ENCODE data around the gene HOXA3. TPM values are rescaled to one million over a fixed set of nuclear protein-coding genes. Genes with fewer than 3 reads are reported as not detected.

HOXA3 gene
- polyA plus RNA-seq, 4 donors, result 32.6 to 44.4 (median 39.4) TPM

- DNase-seq (ENCODE audit: low read depth in 4 of 4, low spot score in 3 of 4), result no peak
Measured at GRCh38 chr7:27168265-27168947, 16.0 kb upstream of the HOXA3 start.

DNA sequence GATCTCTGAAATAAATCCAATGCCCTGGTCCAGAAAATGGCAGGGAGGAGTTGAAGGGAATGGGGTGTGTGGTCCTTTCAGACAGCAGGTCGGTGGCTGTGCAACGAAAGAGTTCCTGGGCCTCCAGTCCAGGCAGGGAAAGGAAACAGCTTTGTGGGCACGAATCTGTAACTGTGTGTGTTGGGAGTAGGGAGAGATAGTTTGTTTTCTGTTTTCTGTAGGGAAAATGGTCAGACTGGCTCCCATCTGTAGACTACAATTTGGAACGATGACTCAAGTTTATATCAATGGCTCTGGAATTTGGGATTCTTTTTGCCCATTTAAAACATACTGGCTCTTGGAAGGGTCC, 15.5 kb upstream of the HOXA3 start:
- DNase-seq (ENCODE audit: low read depth in 4 of 4, low spot score in 3 of 4), result no peak

- no peak for DNase-seq (ENCODE audit: low read depth in 4 of 4, low spot score in 3 of 4)
Measured at GRCh38 chr7:27166531-27167505, 14.4 kb upstream of the HOXA3 start.

GRCh38 chr7:27165996-27166530, 13.7 kb upstream of the HOXA3 start:
- peak in 2 of 4 donors; percentile 77 to 80 for DNase-seq (ENCODE audit: low read depth in 4 of 4, low spot score in 3 of 4)

- DNase-seq (ENCODE audit: low read depth in 4 of 4, low spot score in 3 of 4), result peak in 3 of 4 donors; percentile 83 to 90 (median 87)
Measured at GRCh38 chr7:27165089-27165995, 13.0 kb upstream of the HOXA3 start, which contains the start of gene HOXA9. HOXA9 (minus strand) TSS chr7:27165537; CDS start chr7:27165457, 80 bp downstream.

DNA sequence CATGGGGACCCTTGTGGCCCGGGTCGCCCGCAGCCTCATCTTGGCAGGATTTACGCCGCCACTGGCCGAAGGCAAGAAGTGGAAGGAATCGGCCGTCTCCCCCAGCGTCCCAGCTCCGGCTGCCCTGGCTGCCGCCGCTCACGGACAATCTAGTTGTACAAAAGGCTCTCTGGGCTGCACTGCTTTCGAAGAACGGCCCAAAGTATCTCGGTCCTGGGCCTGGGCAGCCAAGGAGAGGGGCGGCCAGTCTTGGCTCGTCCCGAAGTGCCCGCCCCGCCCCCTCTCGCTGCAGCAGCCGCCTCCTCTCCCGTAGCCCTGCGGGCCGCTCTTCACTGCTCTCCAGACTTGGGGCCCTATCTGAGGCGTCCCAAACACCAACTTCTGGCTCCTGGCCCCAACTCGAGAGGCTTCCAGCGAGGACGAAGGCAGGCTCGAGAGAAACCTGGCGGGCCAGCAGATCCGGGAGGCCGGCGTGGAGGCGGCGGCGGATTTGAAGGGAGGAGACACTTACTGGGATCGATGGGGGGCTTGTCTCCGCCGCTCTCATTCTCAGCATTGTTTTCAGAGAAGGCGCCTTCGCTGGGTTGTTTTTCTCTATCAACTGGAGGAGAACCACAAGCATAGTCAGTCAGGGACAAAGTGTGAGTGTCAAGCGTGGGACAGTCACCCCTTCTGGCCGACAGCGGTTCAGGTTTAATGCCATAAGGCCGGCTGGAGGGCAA, 12.1 kb upstream of the HOXA3 start:
- DNase-seq (ENCODE audit: low read depth in 4 of 4, low spot score in 3 of 4), result no peak

DNA sequence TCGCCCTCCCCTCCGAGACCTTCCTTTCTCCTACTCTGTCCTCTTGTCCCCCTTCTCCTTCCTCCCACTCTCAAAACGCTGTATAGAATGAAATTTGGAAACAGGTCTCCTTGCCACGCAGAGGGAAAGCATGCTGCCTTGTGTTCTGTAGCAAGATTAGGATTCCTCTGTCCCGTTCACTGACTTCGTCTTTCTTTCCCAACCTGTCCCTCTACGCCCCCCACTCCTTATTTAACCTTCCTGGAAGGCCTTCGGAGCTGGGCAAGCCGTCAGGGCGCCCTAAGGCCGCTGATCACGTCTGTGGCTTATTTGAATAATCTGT, 11.6 kb upstream of the HOXA3 start:
- DNase-seq (ENCODE audit: low read depth in 4 of 4, low spot score in 3 of 4), result no peak

DNA sequence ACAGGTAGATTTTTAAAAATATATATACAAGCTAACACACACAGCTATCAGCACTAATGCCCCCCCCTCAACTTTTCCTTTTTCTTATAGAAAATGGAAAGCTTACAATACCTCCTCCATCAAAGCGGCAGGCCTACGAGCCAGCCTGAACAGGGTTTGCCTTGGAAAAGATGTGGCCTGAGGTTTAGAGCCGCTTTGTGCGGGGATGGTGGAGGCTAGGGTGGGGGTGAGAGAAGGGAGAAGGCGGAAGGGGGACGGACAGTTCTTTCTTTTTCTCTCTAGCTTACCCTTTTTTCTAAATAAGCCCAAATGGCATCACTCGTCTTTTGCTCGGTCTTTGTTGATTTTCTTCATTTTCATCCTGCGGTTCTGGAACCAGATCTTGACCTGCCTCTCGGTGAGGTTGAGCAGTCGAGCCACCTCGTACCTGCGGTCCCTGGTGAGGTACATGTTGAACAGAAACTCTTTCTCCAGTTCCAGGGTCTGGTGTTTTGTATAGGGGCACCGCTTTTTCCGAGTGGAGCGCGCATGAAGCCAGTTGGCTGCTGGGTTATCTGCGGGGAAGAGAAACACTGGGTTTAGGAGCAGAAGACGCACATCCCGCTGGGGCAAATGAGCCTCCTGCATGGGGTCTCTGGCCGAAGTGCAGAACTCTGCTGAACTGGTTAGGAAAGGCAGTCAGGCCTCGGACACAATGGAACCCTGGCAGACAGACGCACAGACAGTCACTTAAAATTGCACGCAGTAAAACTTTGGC, 11.1 kb upstream of the HOXA3 start:
- DNase-seq (ENCODE audit: low read depth in 4 of 4, low spot score in 3 of 4), result no peak

DNA sequence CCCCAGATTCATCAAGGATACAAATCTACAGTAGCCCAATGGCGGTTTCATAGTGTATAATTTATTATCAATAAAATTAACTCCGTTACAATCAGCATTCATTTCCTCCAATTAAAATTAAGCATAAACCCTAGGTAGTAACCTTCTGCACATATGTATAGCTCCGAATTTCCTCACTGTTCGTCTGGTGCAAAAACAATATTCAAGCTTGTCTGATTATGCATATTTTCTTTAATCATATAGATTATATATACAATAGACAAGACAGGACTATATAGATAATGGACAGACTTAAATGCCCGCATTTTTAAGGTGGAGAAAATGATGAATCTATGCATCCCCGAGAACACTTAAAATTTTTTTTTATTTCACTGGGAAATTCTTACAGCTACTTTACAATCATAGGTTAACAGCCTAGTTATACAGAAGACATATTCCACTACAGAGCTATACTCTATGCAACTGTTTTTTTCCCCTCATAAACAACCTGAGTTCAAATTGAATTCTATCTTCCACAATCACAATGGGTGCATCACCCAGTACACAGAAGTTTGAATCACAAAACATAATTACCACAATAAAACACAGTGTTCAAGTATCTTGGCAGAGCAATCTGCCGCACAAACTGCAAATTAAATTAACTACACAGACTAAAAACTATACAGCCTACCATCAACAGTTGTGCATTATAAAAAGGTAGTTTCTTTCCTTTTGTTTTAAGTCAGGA, 10.3 kb upstream of the HOXA3 start:
- DNase-seq (ENCODE audit: low read depth in 4 of 4, low spot score in 3 of 4), result no peak

DNA sequence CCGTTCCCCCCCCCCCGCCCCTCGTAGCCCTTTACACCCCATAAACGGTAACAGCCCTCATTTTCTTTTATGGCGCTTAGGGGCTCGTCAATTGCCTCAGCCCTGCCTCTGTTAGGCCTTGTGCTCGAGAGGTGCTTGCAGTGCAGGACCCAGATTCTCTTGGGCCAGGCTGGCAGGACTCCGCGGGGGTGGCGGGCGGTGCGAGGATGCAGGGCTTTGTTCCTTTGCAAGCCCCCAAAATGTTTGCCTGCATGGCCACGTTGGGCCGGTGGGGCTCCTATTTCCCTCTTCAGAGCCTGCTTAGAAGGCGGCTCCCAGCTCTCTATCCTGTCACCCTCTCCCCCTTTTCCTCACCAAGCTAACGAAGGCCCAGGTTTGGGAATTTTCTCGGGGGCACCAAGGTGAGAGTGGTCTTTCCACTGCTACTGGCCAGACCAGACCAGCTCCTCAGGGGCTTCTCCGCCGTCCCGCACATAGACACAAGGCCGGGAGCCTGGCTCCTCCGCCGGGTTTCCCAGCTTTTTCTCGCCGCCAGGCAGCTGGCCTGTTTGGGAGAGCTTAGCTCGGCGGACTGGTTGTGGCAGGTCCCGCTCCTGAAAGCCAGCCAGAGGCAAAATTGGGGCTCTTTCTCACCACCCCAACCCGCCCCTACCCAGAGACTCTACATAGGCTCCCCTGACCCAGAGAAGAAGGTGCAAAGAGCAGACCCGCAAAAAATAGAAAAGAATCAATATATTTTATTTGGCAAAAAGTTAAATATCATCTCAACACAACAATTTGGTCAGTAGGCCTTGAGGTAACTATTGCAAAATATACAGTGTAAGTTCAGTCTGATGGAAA, 9.6 kb upstream of the HOXA3 start:
- no peak for DNase-seq (ENCODE audit: low read depth in 4 of 4, low spot score in 3 of 4)

- DNase-seq (ENCODE audit: low read depth in 4 of 4, low spot score in 3 of 4), result no peak
Measured at GRCh38 chr7:27161214-27161720, 8.9 kb upstream of the HOXA3 start.

DNA sequence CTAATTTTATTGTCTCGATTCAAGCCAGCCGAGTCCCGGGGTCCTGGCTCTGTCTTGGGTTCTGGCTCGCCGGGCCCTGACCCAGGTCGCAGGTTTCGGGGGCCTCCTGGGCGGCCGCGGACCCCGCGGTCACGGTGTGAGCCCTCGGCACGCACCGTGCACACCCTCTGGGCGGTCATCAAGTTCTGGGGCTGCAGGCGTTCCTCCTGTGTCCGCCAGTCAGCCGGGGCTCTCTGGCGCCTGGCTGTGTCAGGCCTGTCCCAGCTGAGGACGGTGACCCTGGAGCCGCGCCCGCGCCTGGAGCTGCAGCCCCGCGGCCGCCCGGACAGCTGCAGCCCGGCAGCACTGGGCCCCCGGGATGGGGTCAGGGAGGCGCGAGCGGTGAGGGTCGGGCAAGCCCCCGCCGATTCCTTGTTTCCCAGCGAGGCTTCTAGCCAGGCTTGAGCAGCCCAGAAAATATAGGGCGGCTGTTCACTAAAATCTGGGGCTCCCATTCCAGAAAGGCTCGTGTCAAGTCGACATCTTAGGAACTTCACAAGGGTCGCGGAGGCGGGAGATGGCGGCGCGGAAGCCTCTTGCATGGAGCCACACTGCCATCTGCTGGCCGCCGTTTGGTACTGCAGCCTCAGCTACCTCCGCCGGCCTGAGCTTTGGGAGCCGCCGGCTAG, 8.3 kb upstream of the HOXA3 start:
- DNase-seq (ENCODE audit: low read depth in 4 of 4, low spot score in 3 of 4), result peak; percentile 89 to 93 (median 90)

GRCh38 chr7:27160145-27160545, 7.8 kb upstream of the HOXA3 start:
- no peak for DNase-seq (ENCODE audit: low read depth in 4 of 4, low spot score in 3 of 4)

DNA sequence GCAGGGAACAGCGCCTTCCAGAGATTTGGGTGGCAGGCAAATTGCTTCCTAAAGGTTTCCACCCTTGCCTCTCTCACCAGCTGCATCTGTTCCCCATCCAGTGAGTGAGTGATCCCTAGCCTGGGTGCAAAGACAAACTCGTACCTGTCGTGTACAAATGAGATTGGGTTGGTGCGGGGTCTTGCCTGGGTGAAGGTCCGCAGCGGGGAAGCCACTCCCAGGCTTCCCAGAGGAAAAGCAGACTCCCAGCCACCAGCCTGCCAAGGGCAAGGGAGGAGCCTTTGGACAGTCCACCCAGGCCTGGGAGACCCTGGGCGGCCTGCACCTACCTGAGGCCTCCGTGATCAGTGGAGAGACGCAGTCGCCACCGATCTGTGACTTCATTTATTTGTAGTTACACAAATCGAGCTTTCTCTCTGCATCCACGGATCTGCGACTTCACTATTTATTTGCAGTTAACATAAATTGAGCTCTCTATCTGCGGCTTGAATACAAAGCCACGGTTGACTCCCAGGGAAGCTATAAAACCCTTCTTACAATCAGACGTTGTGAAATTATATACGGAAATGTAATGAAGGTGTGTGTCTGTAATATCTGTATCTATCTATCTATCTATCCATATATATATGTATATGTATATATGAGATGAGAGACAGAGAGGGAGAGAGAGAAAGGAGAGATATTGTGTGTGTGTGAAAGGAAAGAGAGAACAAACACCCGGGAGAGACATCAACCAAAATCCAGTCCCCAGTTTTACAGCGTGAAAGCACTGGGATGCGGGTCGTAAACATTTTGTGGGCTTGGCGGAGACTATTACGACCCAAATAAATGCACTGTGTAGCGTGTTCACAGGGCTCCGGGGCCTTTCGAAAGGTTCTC, 7.1 kb upstream of the HOXA3 start:
- DNase-seq (ENCODE audit: low read depth in 4 of 4, low spot score in 3 of 4), result no peak

DNA sequence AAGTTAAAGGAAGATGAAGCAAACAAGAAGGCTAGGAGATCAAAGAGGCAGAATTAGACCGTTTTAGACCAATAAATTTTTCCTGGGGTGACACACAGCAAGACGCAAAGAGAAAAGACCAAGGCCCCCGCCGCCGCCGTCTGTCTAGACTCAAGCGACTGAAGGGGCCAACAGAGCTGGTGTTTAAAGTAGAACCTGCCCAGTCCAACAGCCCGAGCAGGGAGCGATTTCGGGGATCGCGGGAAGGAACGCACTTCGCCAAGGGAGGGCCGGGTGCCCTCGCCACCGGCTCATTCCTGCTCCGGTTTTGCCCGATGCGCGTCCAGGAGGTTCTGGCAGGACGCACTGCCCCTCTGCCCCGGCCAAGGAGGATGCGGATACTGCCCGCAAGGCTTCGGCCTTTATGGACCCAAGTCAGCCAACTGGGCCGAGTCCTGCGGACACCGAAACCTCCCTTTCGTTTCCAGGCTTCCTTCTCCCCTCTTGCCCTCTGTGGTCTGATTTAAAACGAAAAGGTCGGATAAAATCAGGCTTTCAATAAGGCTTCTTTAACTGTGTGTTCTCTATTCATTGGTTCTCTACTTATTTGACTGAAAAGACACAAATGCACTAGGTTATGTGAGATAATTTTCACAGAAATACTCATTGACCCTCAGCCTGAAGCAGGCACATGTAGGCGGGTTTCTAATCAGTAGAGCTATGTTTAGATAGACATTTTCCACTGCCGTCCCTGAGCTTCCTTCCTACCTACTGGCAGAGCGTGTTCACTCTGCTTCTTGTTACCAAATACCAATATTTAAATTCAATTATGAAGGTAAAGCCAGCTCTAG, 6.3 kb upstream of the HOXA3 start:
- no peak for DNase-seq (ENCODE audit: low read depth in 4 of 4, low spot score in 3 of 4)

All from right renal pelvis (tissue), 4 donors.